Gastrocnemius medialis (tissue), 4 donors: ENCODE measurements around the gene THSD8. TPM values are rescaled to one million over a fixed set of nuclear protein-coding genes. Genes with fewer than 3 reads are reported as not detected.
"Not testable (repeated sequence)": the region's sequence is repeated elsewhere in the genome, so short reads cannot be mapped to it uniquely, and the experiment has no call there.

Experiments used
- ATAC-seq, 2 donors: fragments of 150-250 bp; one replicate each; pipeline ENCODE4 v1.9.1; 2016
- DNase-seq, 2 donors: peaks; one replicate each; pipeline ENCODE4 v3.0.0-alpha.2; 2019
- H3K27ac ChIP-seq, 4 donors: fragments of 200-600 bp; sonication (generic); 1 replicate in 1 of 4; 2 replicates in 3 of 4; pipeline ENCODE4 v1.5.1; 2016 to 2018; ENCODE audit warnings: mild to moderate bottlenecking in 2 of 4, moderate library complexity in 1 of 4
- H3K27me3 ChIP-seq, 3 donors: fragments of 200-600 bp; sonication (generic) in 2 of 3; 1 replicate in 1 of 3; 2 replicates in 2 of 3; pipeline versions ENCODE4 v1.5.1 to v1.6.0; 2016 to 2019; ENCODE audit warnings: mild to moderate bottlenecking in 1 of 3, moderate library complexity in 1 of 3
- H3K36me3 ChIP-seq, 2 donors: fragments of 200-600 bp; sonication (generic) in 1 of 2; one replicate each; pipeline ENCODE4 v1.5.1; 2017 to 2018
- H3K4me1 ChIP-seq, 2 donors: fragments of 200-600 bp; sonication (generic) in 1 of 2; one replicate each; pipeline ENCODE4 v1.5.1; 2016 to 2017; ENCODE audit warnings: mild to moderate bottlenecking in 2 of 2
- H3K4me3 ChIP-seq, 4 donors: fragments of 200-600 bp; sonication (generic) in 3 of 4; 1 replicate in 1 of 4; 2 replicates in 3 of 4; pipeline ENCODE4 v1.5.1; 2016 to 2019; ENCODE audit warnings: mild to moderate bottlenecking in 2 of 4
- H3K9me3 ChIP-seq, 3 donors: fragments of 200-600 bp; sonication (generic) in 2 of 3; 1 replicate in 1 of 3; 2 replicates in 2 of 3; pipeline ENCODE4 v1.5.1; 2016 to 2019
- CTCF ChIP-seq, 5 experiments: fragments of 450-650 bp in 3 of 5; fragments of 200-600 bp in 2 of 5; sonication (generic) in 2 of 5; IDR thresholded peaks in 4 of 5; conservative IDR thresholded peaks in 1 of 5; 1 replicate in 4 of 5; 2 replicates in 1 of 5; pipeline ENCODE4 v1.5.1; 2016 to 2019; ENCODE audit warnings: antibody characterized with exemption in 5 of 5, mild to moderate bottlenecking in 3 of 5, moderate library complexity in 3 of 5
- POLR2A ChIP-seq, 2 donors: fragments of 450-650 bp; IDR thresholded peaks; one replicate each; pipeline ENCODE4 v1.6.1; 2017; ENCODE audit warnings: antibody characterized with exemption in 2 of 2, mild to moderate bottlenecking in 2 of 2, moderate library complexity in 2 of 2
- in situ Hi-C, 4 donors: fragments of 200-750 bp; cut with MboI; loops; one replicate each; pipeline versions ENCODE4 v1.15.0 to v1.8.0; 2017; ENCODE audit warnings: low sequenced_read_pairs in 4 of 4
- intact Hi-C: fragments of 100-400 bp; cut with DNase I; formaldehyde crosslinking; loops from one replicate; pipeline ENCODE4 v1.15.1; 2023; ENCODE audit warnings: low total_unique reads
- total RNA-seq, 4 donors: library from RNA; depleted of rRNA; stranded (reverse); fragments of >200 nt; gene quantifications; one replicate each; pipeline versions ENCODE4 v1.1.0 to v1.2.3, GENCODE V29; 2016

Gene THSD8
- total RNA-seq, 4 donors from 2014 or later, result not detected

DNA sequence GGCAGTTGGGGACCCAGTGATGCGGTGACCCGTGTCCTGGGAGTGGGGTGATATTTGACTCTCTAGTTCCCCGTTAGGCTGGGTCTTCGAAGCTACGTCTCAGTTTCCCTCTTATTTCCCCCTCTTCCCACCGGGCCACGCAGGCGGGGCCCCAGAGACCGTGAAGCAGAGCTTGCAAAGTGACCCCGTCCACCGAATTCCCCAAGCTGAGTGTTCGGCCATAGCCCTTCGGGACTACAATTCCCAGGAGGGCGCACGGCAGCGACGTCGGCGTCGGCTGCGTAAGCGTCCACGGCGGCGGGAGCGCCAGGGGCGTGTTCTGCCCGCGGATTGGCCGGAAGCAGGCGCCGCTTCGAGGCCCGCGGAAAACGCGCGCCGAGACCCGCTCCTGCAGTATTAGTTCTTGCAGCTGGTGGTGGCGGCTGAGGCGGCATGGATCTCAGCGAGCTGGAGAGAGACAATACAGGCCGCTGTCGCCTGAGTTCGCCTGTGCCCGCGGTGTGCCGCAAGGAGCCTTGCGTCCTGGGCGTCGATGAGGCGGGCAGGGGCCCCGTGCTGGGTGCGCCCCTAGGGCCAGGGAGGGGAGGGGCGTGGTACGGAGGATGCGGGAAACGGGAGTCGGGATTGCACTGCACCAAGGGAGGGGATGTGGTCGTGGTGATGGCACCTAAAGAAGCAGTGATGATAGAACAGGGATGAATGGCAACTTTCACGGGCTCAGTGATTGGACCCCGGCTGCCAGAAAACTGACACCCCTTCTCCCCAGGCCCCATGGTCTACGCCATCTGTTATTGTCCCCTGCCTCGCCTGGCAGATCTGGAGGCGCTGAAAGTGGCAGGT lies 4.6 kb downstream of the THSD8 start, which contains the start of gene RNASEH2A:
Gene RNASEH2A (plus strand): TSS at position 343 of the 840 bp plus-strand sequence. CDS start 90 bp downstream, at position 433.
- DNase-seq, result peak; percentile 79 to 84
- Histone ChIP-seq H3K4me1 (peaks cover 15 to 16% of the 10 kb centered on the region in 2 donors), H3K36me3 (peaks cover 0 to 4% of the 10 kb centered on the region in 2 donors), H3K4me3 (peak within 1 kb of the TSS; percentile 68 to 75 (median 70)), H3K9me3 (no peaks in the 10 kb centered on the region), H3K27me3 (no peaks in the 10 kb centered on the region), H3K27ac (peak within 1 kb of the TSS; percentile 63 to 79 (median 74))
- peak; percentile 72 to 73 for ATAC-seq
- TF ChIP-seq POLR2A (IDR thresholded peaks at IDR 0.05), result no peak
- peak in 2 of 5 experiments; percentile 24 to 25 for TF ChIP-seq CTCF (IDR thresholded peaks at IDR 0.05 in 4 of 5, conservative IDR thresholded peaks at IDR 0.05 in 1 of 5)
- intact Hi-C loops, result loop anchor here (2.0 kb wide), 1 partner anchor 40 kb away; no protein-coding TSS in a partner anchor
- in situ Hi-C loops, result no loop called here

DNA sequence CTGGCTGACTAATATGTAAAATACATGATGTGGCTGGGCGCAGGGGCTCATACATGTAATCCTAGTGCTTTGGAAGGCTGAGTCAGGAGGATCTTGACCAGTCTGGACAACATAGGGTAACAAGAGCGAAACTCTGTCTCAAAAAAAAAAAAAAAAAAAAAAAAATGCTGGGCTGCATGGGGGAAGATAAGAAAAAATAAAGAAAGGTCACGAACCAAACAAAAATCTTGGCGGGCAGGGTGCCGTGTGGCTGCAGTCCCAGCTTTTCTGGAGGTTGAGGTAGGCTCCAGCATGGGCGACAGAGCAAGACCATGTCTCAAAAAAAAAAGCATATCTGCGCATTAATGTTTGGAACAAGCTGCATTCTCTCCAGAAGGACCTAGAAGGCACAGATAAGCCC lies 13.2 kb downstream of the THSD8 start:
- ATAC-seq, result no peak
- TF ChIP-seq CTCF (IDR thresholded peaks at IDR 0.05 in 4 of 5, conservative IDR thresholded peaks at IDR 0.05 in 1 of 5) (no peak), POLR2A (IDR thresholded peaks at IDR 0.05) (no peak)
- Histone ChIP-seq H3K27ac (no peak overlapping the region), H3K27me3 (no peaks in the 10 kb centered on the region), H3K9me3 (no peaks in the 10 kb centered on the region), H3K4me3 (no peak overlapping the region), H3K4me1 (no peaks in the 10 kb centered on the region), H3K36me3 (peaks cover 0 to 11% of the 10 kb centered on the region in 2 donors)
- in situ Hi-C loops (no loop called here), intact Hi-C loops (no loop called here)
- DNase-seq, result no peak

GRCh38 chr19:12817188-12817587 lies 15.3 kb downstream of the THSD8 start:
- H3K4me3 ChIP-seq, H3K36me3 ChIP-seq, DNase-seq, intact Hi-C loops, H3K9me3 ChIP-seq, H3K27me3 ChIP-seq, ATAC-seq, H3K27ac ChIP-seq, in situ Hi-C loops, H3K4me1 ChIP-seq: not testable (repeated sequence)

DNA sequence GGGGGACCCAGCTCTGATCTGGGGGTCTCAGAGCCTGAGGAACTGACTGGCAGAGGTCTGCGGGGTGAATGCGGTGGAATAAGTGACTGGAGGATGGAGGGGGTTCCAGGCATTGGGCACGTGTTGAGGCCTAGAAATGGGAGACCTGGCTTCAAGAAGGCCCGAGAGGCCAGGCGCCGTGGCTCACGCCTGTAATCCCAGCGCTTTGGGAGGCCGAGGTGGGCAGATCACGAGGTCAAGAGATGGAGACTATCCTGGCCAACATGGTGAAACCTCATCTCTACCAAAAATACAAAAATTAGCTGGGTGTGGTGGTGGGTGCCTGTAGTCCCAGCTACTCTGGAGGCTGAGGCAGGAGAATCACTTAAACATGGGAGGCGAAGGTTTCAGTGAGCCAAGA lies 15.9 kb downstream of the THSD8 start:
- H3K36me3 ChIP-seq, ATAC-seq, H3K27me3 ChIP-seq, intact Hi-C loops, in situ Hi-C loops, H3K27ac ChIP-seq, H3K4me3 ChIP-seq, H3K9me3 ChIP-seq, DNase-seq, H3K4me1 ChIP-seq: not testable (repeated sequence)

- H3K4me1 ChIP-seq, result no peaks in the 10 kb centered on the region
- peaks cover 22 to 31% (median 27%) of the 10 kb centered on the region in 3 donors for H3K27me3 ChIP-seq
- ATAC-seq, result no peak
- in situ Hi-C loops (no loop called here), intact Hi-C loops (no loop called here)
- H3K27ac ChIP-seq, result no peak overlapping the region
- TF ChIP-seq CTCF (IDR thresholded peaks at IDR 0.05 in 4 of 5, conservative IDR thresholded peaks at IDR 0.05 in 1 of 5) (no peak), POLR2A (IDR thresholded peaks at IDR 0.05) (no peak)
- H3K9me3 ChIP-seq, result no peaks in the 10 kb centered on the region
- H3K36me3 ChIP-seq, result no peaks in the 10 kb centered on the region
- no peak for DNase-seq
- no peak overlapping the region for H3K4me3 ChIP-seq
Observed at GRCh38 chr19:12821761-12822160, 19.9 kb downstream of the THSD8 start.
